ENCODE results near the gene CENPVL1.
"Not testable (repeated sequence)": the region's sequence is repeated elsewhere in the genome, so short reads cannot be mapped to it uniquely, and the experiment has no call there.

The CENPVL1 gene

GRCh38 chrX:51710277-51711164 lies at the start of gene CENPVL1:
TSS of gene CENPVL1 (plus strand) at chrX:51710512. CDS start at chrX:51710512, 0 bp downstream.
- DNase-seq; in situ Hi-C loops (cut with HindIII; ENCODE audit: low pct_ligation_motif_present, low pct_unique_long_range_greater_than_20kb, low sequenced_read_pairs): not testable (repeated sequence)

- in situ Hi-C loops (cut with HindIII; ENCODE audit: low pct_ligation_motif_present, low pct_unique_long_range_greater_than_20kb, low sequenced_read_pairs), result no loop called here
- no peak for DNase-seq
Measured at GRCh38 chrX:51665981-51666380, 44.3 kb upstream of the CENPVL1 start.

GRCh38 chrX:51679689-51680433 lies 30.5 kb upstream of the CENPVL1 start:
- DNase-seq; in situ Hi-C loops (cut with HindIII; ENCODE audit: low pct_ligation_motif_present, low pct_unique_long_range_greater_than_20kb, low sequenced_read_pairs): not testable (repeated sequence)

- in situ Hi-C loops (cut with HindIII; ENCODE audit: low pct_ligation_motif_present, low pct_unique_long_range_greater_than_20kb, low sequenced_read_pairs); DNase-seq: not testable (repeated sequence)
Measured at GRCh38 chrX:51681808-51682719, 28.2 kb upstream of the CENPVL1 start.

GRCh38 chrX:51682720-51683062 lies 27.6 kb upstream of the CENPVL1 start, which contains the start of gene CENPVL2:
TSS of gene CENPVL2 (minus strand) at chrX:51682831. CDS start at chrX:51682831, 0 bp downstream.
- in situ Hi-C loops (cut with HindIII; ENCODE audit: low pct_ligation_motif_present, low pct_unique_long_range_greater_than_20kb, low sequenced_read_pairs); DNase-seq: not testable (repeated sequence)

GRCh38 chrX:51694254-51694653 lies 16.1 kb upstream of the CENPVL1 start:
- in situ Hi-C loops (cut with HindIII; ENCODE audit: low pct_ligation_motif_present, low pct_unique_long_range_greater_than_20kb, low sequenced_read_pairs), result no loop called here

GRCh38 chrX:51697397-51697796 lies 12.9 kb upstream of the CENPVL1 start:
- DNase-seq, result no peak
- in situ Hi-C loops (cut with HindIII; ENCODE audit: low pct_ligation_motif_present, low pct_unique_long_range_greater_than_20kb, low sequenced_read_pairs), result no loop called here

More at GRCh38 chrX:51694254-51694653, 16.1 kb upstream of the CENPVL1 start:
- no peak for DNase-seq

GRCh38 chrX:51712943-51713647 lies 2.8 kb downstream of the CENPVL1 start:
- DNase-seq, result not testable (repeated sequence)

GRCh38 chrX:51728202-51728601 lies 17.9 kb downstream of the CENPVL1 start:
- no peak for DNase-seq
- in situ Hi-C loops (cut with HindIII; ENCODE audit: low pct_ligation_motif_present, low pct_unique_long_range_greater_than_20kb, low sequenced_read_pairs), result no loop called here

More at GRCh38 chrX:51712943-51713647, 2.8 kb downstream of the CENPVL1 start:
- in situ Hi-C loops (cut with HindIII; ENCODE audit: low pct_ligation_motif_present, low pct_unique_long_range_greater_than_20kb, low sequenced_read_pairs), result not testable (repeated sequence)

- in situ Hi-C loops (cut with HindIII; ENCODE audit: low pct_ligation_motif_present, low pct_unique_long_range_greater_than_20kb, low sequenced_read_pairs), result no loop called here
- no peak for DNase-seq
Measured at GRCh38 chrX:51737091-51737490, 26.8 kb downstream of the CENPVL1 start.

GRCh38 chrX:51742586-51742985 lies 32.3 kb downstream of the CENPVL1 start:
- no peak for DNase-seq
- in situ Hi-C loops (cut with HindIII; ENCODE audit: low pct_ligation_motif_present, low pct_unique_long_range_greater_than_20kb, low sequenced_read_pairs), result no loop called here

GRCh38 chrX:51743179-51743957 lies 33.1 kb downstream of the CENPVL1 start, which contains the start of gene GSPT2:
TSS of gene GSPT2 (plus strand) at chrX:51743442. CDS start at chrX:51743627, 185 bp downstream.
- in situ Hi-C loops (cut with HindIII; ENCODE audit: low pct_ligation_motif_present, low pct_unique_long_range_greater_than_20kb, low sequenced_read_pairs), result no loop called here
- DNase-seq, result peak; percentile 61

GRCh38 chrX:51747671-51748070 lies 37.4 kb downstream of the CENPVL1 start:
- in situ Hi-C loops (cut with HindIII; ENCODE audit: low pct_ligation_motif_present, low pct_unique_long_range_greater_than_20kb, low sequenced_read_pairs), result no loop called here
- DNase-seq, result no peak

- DNase-seq, result no peak
- in situ Hi-C loops (cut with HindIII; ENCODE audit: low pct_ligation_motif_present, low pct_unique_long_range_greater_than_20kb, low sequenced_read_pairs), result no loop called here
Measured at GRCh38 chrX:51759055-51759839, 48.9 kb downstream of the CENPVL1 start.

GRCh38 chrX:51760657-51761056 lies 50.3 kb downstream of the CENPVL1 start:
- in situ Hi-C loops (cut with HindIII; ENCODE audit: low pct_ligation_motif_present, low pct_unique_long_range_greater_than_20kb, low sequenced_read_pairs), result no loop called here
- DNase-seq, result no peak

Measured in ACHN (cell line).